GM19240 (cell line): Measurements from ENCODE around the gene ARL8B.
"Not testable (repeated sequence)": the region's sequence is repeated elsewhere in the genome, so short reads cannot be mapped to it uniquely, and the experiment has no call there.

Experiments
- DNase-seq: peaks from one replicate; pipeline ENCODE4 v3.0.0; 2011; ENCODE audit warnings: low spot score; ENCODE audit not compliant: insufficient read length

ARL8B gene

DNA sequence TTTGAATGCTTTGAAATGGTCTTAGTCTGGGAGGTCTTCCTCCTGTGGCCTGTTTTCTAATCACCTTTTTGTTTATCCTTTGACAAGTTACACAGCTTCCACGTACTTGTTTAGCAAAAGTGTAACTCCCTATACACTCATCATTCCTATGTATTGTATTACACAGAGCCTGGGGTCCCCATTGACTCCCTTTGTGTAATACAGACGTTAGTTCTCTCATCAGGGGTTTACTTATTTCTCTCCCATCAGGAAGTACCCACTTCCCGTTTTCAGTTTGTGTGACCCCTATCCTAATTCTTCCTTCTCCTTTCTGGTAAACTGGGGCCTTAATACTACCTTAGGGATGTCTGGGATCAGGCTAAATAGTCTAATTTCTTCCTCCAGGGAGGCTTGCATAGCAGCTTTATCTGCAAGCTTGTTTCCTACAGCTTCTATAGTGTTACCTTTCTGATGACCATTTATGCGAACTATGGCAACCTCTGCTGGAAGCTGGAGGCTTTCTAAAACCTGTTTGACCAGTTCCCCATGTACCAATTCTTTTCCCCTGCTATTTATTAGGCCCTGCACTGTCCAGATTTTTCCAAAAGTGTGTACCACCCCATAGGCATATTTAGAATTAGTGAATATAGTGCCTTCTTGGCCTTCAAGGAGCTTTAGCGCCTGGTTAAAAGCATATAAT, 22.4 kb downstream of the ARL8B start:
- no peak for DNase-seq

DNA sequence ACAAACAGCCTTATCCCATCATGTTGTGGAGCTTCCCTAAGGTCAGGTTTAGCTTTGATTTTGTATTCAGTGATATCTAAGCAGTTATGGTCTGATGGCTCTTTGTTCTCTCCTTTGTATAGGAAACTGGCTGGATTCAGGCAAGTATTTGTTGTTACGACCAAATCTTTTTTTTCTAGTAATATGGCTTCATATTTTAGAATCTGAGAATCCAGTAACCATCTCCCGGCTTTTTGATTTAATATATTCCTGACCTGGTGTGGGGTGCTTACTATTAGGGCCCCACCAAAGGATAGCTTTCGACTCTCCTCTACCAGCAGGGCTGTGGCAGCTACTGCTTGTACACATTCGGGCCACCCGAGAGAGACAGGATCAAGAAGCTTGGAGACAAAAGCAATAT, 23.0 kb downstream of the ARL8B start:
- DNase-seq: no peak

DNA sequence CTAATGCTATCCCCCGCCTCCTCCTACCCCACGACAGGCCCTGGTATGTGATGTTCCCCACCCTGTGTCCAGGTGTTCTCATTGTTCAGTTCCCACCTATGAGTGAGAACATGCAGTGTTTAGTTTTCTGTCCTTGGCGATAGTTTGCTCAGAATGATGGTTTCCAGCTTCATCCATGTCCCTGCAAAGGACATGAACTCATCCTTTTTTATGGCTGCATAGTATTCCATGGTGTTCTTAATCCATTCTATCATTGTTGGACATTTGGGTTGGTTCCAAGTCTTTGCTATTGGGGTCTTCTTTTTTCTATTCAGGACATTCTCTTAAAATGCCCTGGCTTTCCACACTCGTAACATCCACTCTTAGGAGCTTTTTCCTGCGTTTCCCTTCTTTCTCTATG, 25.1 kb downstream of the ARL8B start:
- DNase-seq: not testable (repeated sequence)

DNA sequence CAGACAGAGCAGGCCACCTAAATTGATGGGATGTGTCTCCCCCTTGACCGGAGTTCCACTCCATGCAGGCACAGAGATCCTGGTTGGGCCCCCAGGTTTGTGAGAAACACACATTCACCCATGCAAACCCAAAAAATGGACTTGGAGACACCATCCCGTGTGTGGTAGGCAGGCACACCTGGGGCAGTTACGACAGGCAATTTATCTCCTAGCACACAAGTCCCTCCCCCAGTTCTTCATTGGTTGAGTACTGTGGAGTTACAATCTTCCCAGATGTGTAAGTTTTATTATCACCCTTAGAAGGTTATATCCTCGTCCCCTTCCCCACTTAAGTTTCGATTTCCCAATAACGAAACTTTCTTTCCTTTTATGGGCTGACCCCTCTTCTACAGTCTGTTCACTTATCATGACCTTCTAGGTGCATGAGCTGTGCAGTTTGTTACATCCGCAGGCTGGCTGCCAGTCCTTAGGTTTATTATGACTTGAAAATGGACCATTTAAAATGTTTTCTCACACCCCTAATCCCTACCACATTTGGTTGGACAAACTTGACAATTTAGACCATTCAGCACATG, 27.3 kb downstream of the ARL8B start:
- no peak for DNase-seq

DNA sequence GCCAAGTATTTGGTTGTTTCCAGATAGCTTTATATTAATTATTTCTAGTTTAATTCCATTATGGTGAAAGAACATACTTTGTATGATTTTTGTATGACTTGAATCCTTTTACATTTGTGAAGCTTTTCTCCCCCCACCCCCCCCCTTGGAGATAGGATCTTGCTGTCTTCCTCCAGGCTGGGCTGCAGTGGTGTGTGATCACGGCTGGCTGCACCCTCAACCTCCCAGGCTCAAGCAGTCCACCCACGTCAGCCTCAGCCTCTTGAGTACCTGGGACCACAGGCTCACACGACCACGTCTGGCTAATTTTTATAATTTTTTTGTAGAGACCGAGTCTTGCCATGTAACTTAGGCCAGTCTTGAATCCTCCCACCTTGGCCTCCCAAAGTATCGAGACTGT, 29.5 kb downstream of the ARL8B start:
- DNase-seq: no peak

DNA sequence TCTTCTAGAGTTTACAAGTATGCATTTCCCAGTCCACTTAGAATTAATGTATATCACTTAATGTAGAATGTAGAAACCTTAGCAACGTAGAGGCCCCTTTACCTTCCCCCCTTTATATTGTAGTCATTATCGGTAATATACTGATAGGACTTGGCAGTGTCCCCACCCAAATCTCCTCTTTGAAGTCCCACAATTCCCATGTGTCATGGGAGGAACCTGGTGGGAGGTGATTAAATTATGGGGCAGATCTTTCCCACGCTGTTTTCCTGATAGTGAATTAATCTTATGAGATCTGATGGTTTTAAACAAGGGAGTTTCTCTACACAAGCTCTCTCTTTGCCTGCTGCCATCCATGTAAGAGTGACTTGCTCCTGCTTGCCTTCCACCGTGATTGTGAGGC, 31.0 kb downstream of the ARL8B start:
- no peak for DNase-seq

DNA sequence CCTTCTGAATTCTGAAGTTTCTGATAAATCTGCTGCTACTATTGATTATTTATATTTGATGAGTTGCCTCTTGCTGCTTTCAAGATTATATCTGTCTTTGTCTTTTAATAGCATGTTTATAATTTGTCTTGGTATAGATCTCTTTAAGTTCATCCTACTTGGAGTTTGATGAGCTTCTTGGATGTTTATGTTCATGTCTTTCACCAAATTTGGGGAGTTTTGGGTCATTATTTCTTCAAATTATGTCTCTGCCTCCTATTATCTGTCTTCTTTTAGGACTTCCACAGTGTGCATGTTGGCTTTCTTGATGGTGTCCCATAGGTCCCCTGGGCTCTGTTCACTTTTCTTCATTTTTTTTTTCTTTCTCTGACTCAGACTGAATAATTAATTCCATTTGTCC, 33.1 kb downstream of the ARL8B start:
- no peak for DNase-seq

DNA sequence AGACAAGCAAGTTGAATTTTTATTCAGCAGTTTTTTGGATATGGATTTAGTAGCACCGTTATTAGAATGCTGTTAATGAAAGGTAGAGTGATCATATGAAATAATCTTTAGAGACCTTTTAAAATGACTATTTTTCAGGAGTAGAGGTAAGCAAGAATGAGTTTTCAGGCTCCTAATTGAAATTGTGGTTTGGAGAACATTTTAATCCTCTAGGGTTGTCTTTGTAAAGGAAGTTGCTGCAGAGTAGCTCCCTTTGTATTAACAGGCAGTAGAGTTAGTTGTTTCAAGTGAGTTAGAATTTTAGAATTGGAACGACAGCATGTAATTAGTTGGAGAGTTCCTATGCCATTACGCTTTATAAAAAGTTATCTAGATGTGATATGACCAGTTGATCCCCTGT, 38.2 kb downstream of the ARL8B start:
- no peak for DNase-seq

DNA sequence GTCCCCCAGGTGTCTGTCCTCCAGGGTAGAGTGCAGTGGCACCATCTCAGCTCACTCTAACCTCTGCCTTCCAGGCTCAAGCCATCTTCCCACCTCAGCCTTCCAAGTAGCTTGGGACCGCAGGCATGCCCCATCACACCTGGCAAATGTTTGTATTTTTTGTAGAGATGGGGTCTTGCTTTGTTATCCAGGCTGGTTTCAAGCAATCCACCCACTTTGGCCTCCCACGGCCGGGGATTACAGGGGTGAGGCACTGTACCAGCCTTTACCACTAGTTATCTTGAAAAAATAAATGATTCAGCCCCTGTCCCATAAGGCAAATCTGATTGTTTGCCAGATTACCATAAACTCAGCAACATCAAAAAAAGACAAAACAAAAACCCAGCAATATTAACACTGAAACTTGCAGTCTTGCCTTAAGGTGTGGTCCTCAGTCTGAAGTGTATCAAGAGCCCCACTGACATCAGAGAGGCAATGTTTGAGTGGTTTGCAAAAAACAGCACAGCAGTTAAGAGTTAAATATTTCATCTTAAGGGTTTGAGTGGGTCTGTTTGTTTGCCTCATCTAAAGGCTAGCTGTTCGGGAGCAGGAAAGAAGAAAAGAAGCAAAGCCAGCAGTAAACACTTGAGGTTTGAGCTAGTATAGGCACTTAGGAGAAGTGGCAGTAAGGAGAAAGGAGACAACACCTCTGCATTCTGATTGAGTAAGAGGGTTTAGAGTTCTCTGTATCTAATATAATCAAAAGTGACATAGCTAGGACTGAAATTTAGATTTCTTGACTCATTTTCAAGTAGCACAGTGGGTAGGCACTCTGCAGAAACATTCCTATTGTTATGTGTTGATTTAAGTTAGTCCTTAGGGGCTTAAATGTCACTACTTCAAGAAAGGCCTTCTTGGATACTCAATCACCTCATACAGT, 39.1 kb downstream of the ARL8B start:
- DNase-seq: no peak

DNA sequence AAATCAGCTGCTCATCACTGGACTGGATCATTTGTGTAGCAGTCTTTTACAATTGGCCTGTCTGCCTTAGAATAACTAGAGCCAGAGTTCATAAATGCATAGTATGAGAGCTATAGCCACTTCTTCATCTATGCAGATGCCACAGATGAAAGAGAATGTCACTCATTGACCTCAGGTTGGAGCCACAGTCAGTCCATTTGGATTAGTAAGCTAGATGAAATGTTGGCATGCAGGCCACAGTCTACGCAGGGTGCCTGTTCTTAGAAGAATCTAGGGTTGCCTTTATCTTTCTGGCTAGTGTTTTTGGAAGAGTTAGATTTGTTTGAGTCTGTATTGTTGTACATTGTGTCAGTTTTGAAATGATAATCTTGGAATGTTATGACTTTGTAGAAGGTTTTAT, 40.0 kb downstream of the ARL8B start:
- no peak for DNase-seq

DNA sequence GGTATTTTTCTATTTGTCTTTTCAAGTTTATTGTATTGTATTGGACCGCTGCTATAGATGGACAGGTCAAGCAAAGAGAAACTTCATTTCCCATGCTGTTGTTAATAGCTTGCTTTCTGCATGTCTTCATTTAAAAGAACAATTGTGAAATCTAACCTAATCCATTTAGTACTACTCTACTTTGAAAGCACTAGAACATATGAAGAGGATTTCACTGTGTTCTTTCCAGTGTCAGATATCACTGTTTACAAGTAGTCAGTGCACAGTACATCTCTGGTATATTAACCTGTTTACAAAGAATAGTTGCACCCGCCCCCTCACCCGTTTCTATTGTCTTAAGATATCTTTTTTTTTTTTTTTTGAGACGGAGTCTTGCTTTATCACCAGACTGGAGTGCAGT, 43.6 kb downstream of the ARL8B start:
- DNase-seq: no peak

DNA sequence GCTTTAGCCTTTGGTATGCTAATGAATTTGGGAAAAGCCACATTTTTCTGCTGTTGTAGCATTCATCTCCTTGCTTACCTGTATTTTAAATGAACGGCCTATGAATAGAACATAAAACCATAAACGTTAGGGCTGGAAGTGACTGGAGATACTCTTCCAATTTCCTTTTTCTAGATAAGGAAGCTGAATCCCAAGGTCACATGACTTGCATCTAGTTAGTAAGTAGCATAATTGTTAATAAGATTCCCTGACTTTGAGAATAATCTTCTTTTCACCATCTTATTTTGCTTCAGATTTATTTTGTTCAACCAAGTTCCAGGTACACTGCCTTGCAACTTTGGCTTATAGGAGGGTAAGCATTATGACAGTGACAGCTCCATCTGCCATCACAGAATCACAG, 44.8 kb downstream of the ARL8B start:
- no peak for DNase-seq

DNA sequence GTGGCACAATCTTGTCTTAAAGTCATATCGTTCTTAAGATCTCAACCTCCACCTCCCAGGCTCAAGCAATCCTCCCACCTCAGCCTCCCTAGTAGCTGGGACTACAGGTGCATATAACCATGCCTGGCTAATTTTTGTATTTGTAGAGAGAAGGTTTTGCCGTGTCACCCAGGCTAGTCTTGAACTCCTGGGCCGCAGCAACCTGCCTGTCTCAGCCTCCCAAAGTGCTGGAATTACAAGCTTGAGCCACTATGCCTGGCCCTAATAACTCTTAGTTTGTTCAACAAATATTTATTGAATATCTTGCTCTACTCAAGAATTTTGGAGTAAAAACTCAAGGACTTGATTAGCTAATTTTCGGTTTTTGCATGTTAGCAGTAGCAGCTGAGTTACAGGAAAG, 46.0 kb downstream of the ARL8B start:
- no peak for DNase-seq

DNA sequence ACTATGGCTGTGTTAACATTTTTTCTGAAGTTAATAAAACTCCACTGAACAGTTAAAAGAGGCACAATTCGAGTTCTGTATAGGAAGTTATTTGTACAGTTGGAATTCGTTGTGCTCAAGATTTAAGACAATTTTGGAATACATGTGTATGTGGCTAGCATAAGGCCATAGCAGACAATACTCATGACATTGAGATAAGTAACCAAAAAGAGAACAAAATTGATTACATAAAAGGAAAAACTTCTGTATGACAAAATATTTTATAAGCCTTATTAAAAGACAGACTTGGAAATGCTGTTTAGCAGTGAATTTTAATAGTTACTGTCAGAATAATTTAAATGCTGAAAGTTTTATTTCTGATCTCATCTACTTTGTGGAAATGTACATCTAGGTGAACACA, 47.7 kb downstream of the ARL8B start:
- no peak for DNase-seq

DNA sequence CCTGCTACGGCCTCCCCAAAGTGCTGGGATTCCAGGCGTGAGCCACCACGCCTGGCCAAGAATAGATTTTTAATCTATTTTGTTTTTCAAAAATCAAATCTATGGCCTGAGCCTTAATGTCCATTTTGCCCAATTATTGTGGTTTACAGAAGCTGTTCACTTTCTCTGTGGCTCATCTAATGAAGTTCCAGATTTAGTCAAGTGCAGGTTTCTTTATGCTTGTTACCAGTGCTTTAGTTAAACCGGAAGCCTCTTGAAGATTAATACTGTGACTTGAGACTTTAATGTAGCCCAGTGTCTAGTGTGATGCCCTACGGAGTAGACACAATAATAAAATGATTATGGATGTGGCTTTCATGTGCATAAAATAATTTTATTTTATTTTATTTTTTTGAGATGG, 48.9 kb downstream of the ARL8B start:
- DNase-seq: no peak

DNA sequence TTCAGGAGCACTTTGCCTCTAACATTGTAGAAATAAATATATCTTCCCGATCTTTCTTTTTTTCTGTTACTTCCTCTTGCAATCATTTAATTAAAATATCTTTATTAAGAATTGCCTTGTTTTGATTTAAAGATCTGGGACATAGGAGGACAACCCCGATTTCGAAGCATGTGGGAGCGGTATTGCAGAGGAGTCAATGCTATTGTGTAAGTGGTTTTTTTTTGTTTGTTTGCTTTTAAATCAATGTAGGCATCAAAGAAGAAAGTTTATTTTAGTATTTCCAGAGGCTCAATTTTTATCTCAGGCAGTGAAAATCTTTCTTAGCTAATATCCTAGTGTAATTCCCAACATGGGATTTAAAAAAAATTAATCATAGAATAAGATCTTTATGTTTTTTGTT, 49.9 kb downstream of the ARL8B start:
- DNase-seq: no peak

DNA sequence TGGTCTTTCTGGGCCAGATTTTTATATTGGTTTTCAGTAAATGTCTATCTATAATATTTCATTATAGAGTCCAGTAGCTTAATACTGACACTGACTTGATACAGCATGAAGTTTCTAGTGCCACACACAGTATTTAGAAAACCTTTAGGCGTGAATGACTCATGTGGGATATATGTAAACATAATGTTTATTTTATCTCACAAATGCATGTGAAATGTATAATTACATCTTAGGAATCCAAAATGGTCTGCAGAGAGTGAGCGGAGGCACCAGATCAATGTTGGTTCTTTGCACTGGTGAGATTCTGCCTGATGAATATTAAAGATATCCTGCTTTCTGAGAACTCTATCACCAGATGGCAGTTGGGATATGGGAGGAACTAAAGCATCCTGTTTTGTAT, 56.9 kb downstream of the ARL8B start:
- DNase-seq: not testable (repeated sequence)

DNA sequence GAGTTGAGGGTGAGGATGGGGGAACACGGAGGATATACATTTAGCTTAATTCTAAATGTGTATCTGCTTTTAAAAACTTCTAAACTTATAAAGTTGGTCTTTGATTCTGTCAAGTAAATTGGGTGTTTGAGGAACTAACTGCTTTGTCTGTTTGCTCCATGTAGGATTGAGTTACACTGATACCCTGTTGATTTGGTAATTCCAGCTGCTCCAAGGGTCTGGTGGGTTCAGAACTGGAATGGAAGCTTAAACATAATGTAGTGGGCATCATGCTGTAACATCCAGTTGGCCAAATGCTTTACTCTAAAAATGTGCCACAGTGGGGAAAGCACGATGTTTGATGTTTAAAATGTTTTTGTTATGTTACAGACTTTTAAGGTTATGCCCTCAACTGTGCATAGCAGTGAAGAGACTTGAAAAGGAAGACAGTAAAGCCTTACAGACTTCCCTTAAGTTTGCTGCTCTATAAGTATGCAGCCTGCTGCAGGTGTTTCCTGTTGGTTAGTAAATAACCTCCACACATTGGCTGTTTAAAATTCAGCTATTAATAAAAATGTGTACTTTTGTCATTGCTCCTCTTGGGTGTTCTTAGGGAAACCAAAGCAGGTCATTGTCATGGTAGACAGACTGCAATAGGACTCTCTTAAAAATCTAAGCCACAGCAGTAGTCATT, 59.5 kb downstream of the ARL8B start:
- no peak for DNase-seq

DNA sequence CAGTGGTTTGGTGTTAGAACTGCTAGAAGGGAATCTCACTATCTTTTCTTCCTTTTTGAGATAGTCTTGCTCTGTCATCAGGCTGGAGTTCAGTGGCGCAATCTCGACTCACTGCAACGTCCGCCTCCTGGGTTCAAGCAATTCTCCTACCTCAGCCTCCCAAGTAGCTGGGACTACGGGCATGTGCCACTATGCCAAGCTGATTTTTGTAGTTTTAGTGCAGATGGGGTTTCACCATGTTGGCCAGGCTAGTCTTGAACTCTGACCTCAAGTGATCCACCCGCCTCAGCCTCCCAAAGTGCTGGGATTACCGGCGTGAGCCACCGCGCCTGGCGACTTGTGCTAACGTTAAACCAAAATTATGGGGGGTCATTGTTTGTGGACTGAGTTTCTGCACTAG, 61.6 kb downstream of the ARL8B start:
- DNase-seq: not testable (repeated sequence)

DNA sequence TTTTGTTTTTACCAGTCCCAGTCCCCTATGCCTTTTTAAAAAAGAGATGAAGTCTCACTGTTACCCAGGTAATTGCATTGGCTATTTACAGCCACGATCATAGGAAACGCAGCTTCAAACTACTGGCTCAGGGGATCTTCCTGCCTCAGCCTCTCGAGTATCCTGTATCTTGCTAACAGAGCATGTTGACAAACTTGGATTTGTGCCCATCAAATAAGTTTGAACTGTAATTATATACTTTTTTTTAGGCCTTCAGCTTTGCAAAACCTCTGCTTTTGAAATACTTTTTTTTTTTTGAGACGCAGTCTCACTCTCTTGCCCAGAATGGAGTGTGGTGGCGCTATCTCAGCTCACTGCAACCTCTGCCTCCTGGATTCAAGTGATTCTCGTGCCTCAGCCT, 62.4 kb downstream of the ARL8B start:
- no peak for DNase-seq

DNA sequence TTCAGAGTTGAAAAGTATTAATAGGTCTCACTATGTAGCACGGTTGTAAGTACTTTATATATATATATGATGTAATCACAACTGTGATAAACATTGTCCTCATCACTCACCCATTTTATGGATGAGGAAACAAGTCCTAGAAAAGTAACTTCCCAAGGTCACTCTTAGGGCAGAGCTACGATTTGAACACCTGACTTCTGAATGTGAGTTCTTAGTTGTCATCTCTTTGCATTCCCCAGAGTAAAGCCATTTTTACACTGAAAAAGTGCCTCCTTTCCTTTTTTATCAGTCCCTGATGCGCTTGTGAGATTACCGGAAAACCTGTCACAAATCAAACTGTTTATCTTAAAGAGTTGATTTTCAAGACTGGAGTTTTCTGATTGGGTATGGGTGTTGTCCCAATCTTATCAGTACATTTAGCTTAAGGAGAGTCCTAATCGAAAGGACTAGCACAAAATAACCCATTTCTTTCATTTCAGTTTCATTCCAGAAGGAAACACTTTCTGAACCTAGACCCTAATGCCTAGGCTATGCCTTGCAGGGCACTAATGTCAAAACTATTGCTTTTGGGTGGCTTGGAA, 63.1 kb downstream of the ARL8B start:
- no peak for DNase-seq
